GM12878 (cell line): ENCODE measurements around the gene SEMA6C. TPM values are rescaled to one million over a fixed set of nuclear protein-coding genes. Genes with fewer than 3 reads are reported as not detected.

ENCODE experiments used
- ASH2L ChIP-seq: fragments of 300-600, 200-600 bp; sonication (generic); IDR thresholded peaks from 2 replicates; pipeline ENCODE4 v1.6.1; 2017; ENCODE audit warnings: low read depth, mild to moderate bottlenecking, borderline replicate concordance
- CHD1 ChIP-seq: IDR thresholded peaks from 2 replicates; pipeline ENCODE4 v1.6.1; 2012; ENCODE audit warnings: low read depth, low read length, improper control_type of control experiment
- CUX1 ChIP-seq: IDR thresholded peaks from 2 replicates; pipeline ENCODE4 v1.6.1; 2012; ENCODE audit warnings: improper control_type of control experiment, low read depth, low read length; ENCODE audit not compliant: insufficient replicate concordance
- EED ChIP-seq: sonication (generic); IDR thresholded peaks from 2 replicates; pipeline ENCODE4 v1.6.1; 2016; ENCODE audit warnings: antibody characterized with exemption, low read depth
- FOXK2 ChIP-seq: fragments of 450-650 bp; IDR thresholded peaks from 2 replicates; pipeline ENCODE4 v1.6.1; 2017; ENCODE audit warnings: mild to moderate bottlenecking, moderate library complexity
- GABPA ChIP-seq: IDR thresholded peaks from 2 replicates; pipeline ENCODE4 v1.6.1; 2014; ENCODE audit warnings: antibody characterized with exemption, low read depth, mild to moderate bottlenecking, inconsistent platforms
- JUNB ChIP-seq: IDR thresholded peaks from 2 replicates; pipeline ENCODE4 v1.6.1; 2016; ENCODE audit warnings: antibody characterized with exemption, mild to moderate bottlenecking
- MAX ChIP-seq: IDR thresholded peaks from 2 replicates; pipeline ENCODE4 v1.6.1; 2012; ENCODE audit warnings: low read depth, low read length, improper control_type of control experiment
- MEF2A ChIP-seq: IDR thresholded peaks from 2 replicates; pipeline ENCODE4 v1.6.1; 2011; ENCODE audit warnings: low read depth, mild to moderate bottlenecking, low read length, moderate library complexity; ENCODE audit not compliant: insufficient read depth
- MTA3 ChIP-seq: IDR thresholded peaks from 2 replicates; pipeline ENCODE4 v1.6.1; 2012; ENCODE audit warnings: low read length, inconsistent platforms, borderline replicate concordance
- NBN ChIP-seq: fragments of 450-650 bp; IDR thresholded peaks from 2 replicates; pipeline ENCODE4 v1.6.1; 2016
- NFYB ChIP-seq: IDR thresholded peaks from 2 replicates; pipeline ENCODE4 v1.6.1; 2011; ENCODE audit warnings: low read depth, mild to moderate bottlenecking, low read length, improper control_type of control experiment, moderate library complexity; ENCODE audit not compliant: insufficient read depth
- PAX8 ChIP-seq: fragments of 450-650 bp; IDR thresholded peaks from 2 replicates; pipeline ENCODE4 v1.6.1; 2017; ENCODE audit warnings: mild to moderate bottlenecking, moderate library complexity
- PBX3 ChIP-seq: IDR thresholded peaks from 2 replicates; pipeline ENCODE4 v1.6.1; 2011; ENCODE audit warnings: mild to moderate bottlenecking, low read depth, low read length, moderate library complexity; ENCODE audit not compliant: insufficient replicate concordance
- RCOR1 ChIP-seq: conservative IDR thresholded peaks from 2 replicates; pipeline ENCODE4 v1.6.1; 2012; ENCODE audit warnings: low read depth, low read length, improper control_type of control experiment
- SMAD1 ChIP-seq: fragments of 450-650 bp; IDR thresholded peaks from 2 replicates; pipeline ENCODE4 v1.6.1; 2018; ENCODE audit warnings: mild to moderate bottlenecking, low read depth; ENCODE audit not compliant: partially characterized antibody
- SREBF2 ChIP-seq: IDR thresholded peaks from 2 replicates; pipeline ENCODE4 v1.6.1; 2012; ENCODE audit warnings: mild to moderate bottlenecking, low read length
- SUPT20H ChIP-seq: IDR thresholded peaks from 2 replicates; pipeline ENCODE4 v1.6.1; 2011; ENCODE audit warnings: low read depth, mild to moderate bottlenecking, low read length, moderate library complexity, borderline replicate concordance; ENCODE audit not compliant: control insufficient read depth
- TCF3 ChIP-seq: IDR thresholded peaks from 2 replicates; pipeline ENCODE4 v1.6.1; 2012; ENCODE audit warnings: low read depth, mild to moderate bottlenecking, low read length, borderline replicate concordance; ENCODE audit not compliant: insufficient read depth
- ZBTB33 ChIP-seq: fragments of 450-650 bp; IDR thresholded peaks from 2 replicates; pipeline ENCODE4 v1.6.1; 2017; ENCODE audit warnings: mild to moderate bottlenecking
- ZNF207 ChIP-seq: fragments of 450-650 bp; IDR thresholded peaks from 2 replicates; pipeline ENCODE4 v1.6.1; 2014; ENCODE audit warnings: antibody characterized with exemption, mild to moderate bottlenecking, borderline replicate concordance
- ZNF24 ChIP-seq: fragments of 450-650 bp; IDR thresholded peaks from 2 replicates; pipeline ENCODE4 v1.6.1; 2017; ENCODE audit warnings: antibody characterized with exemption, mild to moderate bottlenecking
- polyA plus RNA-seq, 11 experiments: library from polyadenylated mRNA; depleted of rRNA in 4 of 11; unstranded in 6 of 11; stranded (reverse) in 5 of 11; fragments of >200 nt; fragmentation: Nextera tagmentation in 4 of 11; fragmentation: Illumina TruSeq in 1 of 11; extraction: Ambion mirVana in 4 of 11; extraction: Trizol in 1 of 11; gene quantifications; 1 replicate in 1 of 11; 2 replicates in 10 of 11; pipeline versions ENCODE4 v1.2.1 to v1.2.3, GENCODE V29; 2011 to 2016; ENCODE audit warnings: inconsistent platforms in 2 of 11, missing spikeins in 2 of 11, low read depth in 1 of 11
- total RNA-seq, 4 experiments: library from RNA; depleted of rRNA in 3 of 4; stranded (reverse); fragments of >200 nt in 3 of 4; fragmentation: Illumina TruSeq in 1 of 4; extraction: Trizol in 1 of 4; gene quantifications; 2 replicates each; pipeline versions ENCODE4 v1.2.1 to v1.2.3, GENCODE V29; 2013 to 2021

SEMA6C gene
- total and polyA plus RNA-seq, 10 of the 15 experiments (the other 5 are each of a cell fraction or from before 2014, with no cell fraction given), result 0.13 to 2.2 (median 0.29) TPM; not detected in 1

- TF ChIP-seq ZBTB33 (no peak), PAX8 (no peak), PBX3 (peak; percentile 92), ZNF24 (no peak), JUNB (no peak), EED (no peak), ASH2L (no peak), CHD1 (no peak), MAX (no peak), SREBF2 (no peak), RCOR1 (no peak), TCF3 (no peak), ZNF207 (no peak), SUPT20H (no peak), NBN (no peak), NFYB (peak; percentile 74), SMAD1 (no peak), MEF2A (no peak), CUX1 (no peak), FOXK2 (no peak), MTA3 (no peak), GABPA (no peak)
Measured at GRCh38 chr1:151130987-151131586, 15.3 kb downstream of the SEMA6C start (continued).
